ENCODE data around the gene FAXDC2.

DNA sequence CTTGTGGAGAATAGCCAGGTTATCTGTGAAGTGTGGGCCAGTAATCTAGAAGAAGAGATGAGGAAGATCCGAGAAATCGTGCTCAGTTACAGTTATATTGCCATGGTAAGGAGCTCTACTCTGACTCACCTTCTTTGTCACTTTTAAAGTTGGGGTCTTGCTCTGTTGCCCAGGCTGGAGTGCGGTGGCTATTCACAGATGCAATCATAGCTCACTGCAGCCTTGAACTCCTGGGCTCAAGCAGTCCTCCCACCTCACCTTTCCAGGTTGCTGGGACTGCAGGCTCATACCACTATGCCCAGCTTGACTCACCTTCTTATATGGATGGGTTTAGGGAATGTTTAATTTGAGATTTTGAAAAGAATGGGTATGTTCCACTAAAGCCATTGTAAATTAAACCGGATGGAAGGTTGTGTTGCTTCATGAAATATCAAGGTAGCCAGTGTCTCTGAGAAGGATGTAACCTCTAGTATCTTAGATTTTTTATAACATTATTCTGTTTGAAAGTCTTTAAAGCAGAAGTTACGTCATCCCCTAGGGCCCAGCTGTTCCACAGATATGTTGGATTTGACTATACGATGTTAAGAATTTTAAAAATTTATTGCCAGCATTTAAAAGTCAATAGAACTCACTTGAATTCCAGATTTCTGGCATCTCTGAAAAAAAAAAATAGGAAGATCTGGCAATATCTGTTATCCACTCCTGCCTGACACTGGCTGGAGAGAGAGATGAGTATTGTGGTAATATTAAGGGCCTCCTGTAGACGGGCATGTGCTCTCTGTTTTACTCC lies 13.1 kb upstream of the FAXDC2 start:
- TF ChIP-seq, protein P1, sequence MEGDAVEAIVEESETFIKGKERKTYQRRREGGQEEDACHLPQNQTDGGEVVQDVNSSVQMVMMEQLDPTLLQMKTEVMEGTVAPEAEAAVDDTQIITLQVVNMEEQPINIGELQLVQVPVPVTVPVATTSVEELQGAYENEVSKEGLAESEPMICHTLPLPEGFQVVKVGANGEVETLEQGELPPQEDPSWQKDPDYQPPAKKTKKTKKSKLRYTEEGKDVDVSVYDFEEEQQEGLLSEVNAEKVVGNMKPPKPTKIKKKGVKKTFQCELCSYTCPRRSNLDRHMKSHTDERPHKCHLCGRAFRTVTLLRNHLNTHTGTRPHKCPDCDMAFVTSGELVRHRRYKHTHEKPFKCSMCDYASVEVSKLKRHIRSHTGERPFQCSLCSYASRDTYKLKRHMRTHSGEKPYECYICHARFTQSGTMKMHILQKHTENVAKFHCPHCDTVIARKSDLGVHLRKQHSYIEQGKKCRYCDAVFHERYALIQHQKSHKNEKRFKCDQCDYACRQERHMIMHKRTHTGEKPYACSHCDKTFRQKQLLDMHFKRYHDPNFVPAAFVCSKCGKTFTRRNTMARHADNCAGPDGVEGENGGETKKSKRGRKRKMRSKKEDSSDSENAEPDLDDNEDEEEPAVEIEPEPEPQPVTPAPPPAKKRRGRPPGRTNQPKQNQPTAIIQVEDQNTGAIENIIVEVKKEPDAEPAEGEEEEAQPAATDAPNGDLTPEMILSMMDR (IDR thresholded peaks at IDR 0.05; ENCODE audit: low read depth, low read length, poor library complexity, severe bottlenecking), result no peak
- TF ChIP-seq EZH2phosphoT487 (IDR thresholded peaks at IDR 0.05; ENCODE audit: borderline replicate concordance, low read length), result no peak
